Measurements from ENCODE around the gene SLAIN1. TPM values are rescaled to one million over a fixed set of nuclear protein-coding genes. Genes with fewer than 3 reads are reported as not detected.
"Not testable (repeated sequence)": the region's sequence is repeated elsewhere in the genome, so short reads cannot be mapped to it uniquely, and the experiment has no call there.

SLAIN1 gene
- 0.24 TPM in 1 of 2 replicates, not detected in the other for total RNA-seq (2014; rRNA removed; shearing (Covaris generic))

- DNase-seq (ENCODE audit: low spot score): peak; percentile 83
- in situ Hi-C loops (cut with HindIII; ENCODE audit: low sequenced_read_pairs): no loop called here
Measured at GRCh38 chr13:77697217-77698103, at the start of gene SLAIN1. Gene SLAIN1 (plus strand): TSS chr13:77697687. CDS start chr13:77697914, 227 bp downstream.

GRCh38 chr13:77650409-77650808 is 47.1 kb upstream of the SLAIN1 start:
- in situ Hi-C loops (cut with HindIII; ENCODE audit: low sequenced_read_pairs): no loop called here
- DNase-seq (ENCODE audit: low spot score): no peak

GRCh38 chr13:77653301-77653700 is 44.2 kb upstream of the SLAIN1 start:
- DNase-seq (ENCODE audit: low spot score): no peak
- in situ Hi-C loops (cut with HindIII; ENCODE audit: low sequenced_read_pairs): no loop called here

GRCh38 chr13:77660016-77660415 is 37.5 kb upstream of the SLAIN1 start:
- DNase-seq (ENCODE audit: low spot score); in situ Hi-C loops (cut with HindIII; ENCODE audit: low sequenced_read_pairs): not testable (repeated sequence)

- DNase-seq (ENCODE audit: low spot score): no peak
- in situ Hi-C loops (cut with HindIII; ENCODE audit: low sequenced_read_pairs): no loop called here
Measured at GRCh38 chr13:77660841-77661250, 36.6 kb upstream of the SLAIN1 start.

GRCh38 chr13:77662301-77662700 is 35.2 kb upstream of the SLAIN1 start:
- in situ Hi-C loops (cut with HindIII; ENCODE audit: low sequenced_read_pairs); DNase-seq (ENCODE audit: low spot score): not testable (repeated sequence)

- in situ Hi-C loops (cut with HindIII; ENCODE audit: low sequenced_read_pairs); DNase-seq (ENCODE audit: low spot score): not testable (repeated sequence)
Measured at GRCh38 chr13:77662831-77663230, 34.7 kb upstream of the SLAIN1 start.

GRCh38 chr13:77674852-77675251 is 22.6 kb upstream of the SLAIN1 start:
- DNase-seq (ENCODE audit: low spot score): no peak
- in situ Hi-C loops (cut with HindIII; ENCODE audit: low sequenced_read_pairs): no loop called here

GRCh38 chr13:77678691-77679235 is 18.7 kb upstream of the SLAIN1 start:
- in situ Hi-C loops (cut with HindIII; ENCODE audit: low sequenced_read_pairs): no loop called here
- DNase-seq (ENCODE audit: low spot score): no peak

- in situ Hi-C loops (cut with HindIII; ENCODE audit: low sequenced_read_pairs): no loop called here
- no peak for DNase-seq (ENCODE audit: low spot score)
Measured at GRCh38 chr13:77687799-77688198, 9.7 kb upstream of the SLAIN1 start.

- DNase-seq (ENCODE audit: low spot score): peak; percentile 61
- in situ Hi-C loops (cut with HindIII; ENCODE audit: low sequenced_read_pairs): no loop called here
Measured at GRCh38 chr13:77691871-77692270, 5.6 kb upstream of the SLAIN1 start.

GRCh38 chr13:77692746-77693448 is 4.6 kb upstream of the SLAIN1 start:
- in situ Hi-C loops (cut with HindIII; ENCODE audit: low sequenced_read_pairs): no loop called here
- DNase-seq (ENCODE audit: low spot score): peak; percentile 22

GRCh38 chr13:77693449-77693940 is 4.0 kb upstream of the SLAIN1 start:
- peak; percentile 9 for DNase-seq (ENCODE audit: low spot score)
- in situ Hi-C loops (cut with HindIII; ENCODE audit: low sequenced_read_pairs): no loop called here

- in situ Hi-C loops (cut with HindIII; ENCODE audit: low sequenced_read_pairs): no loop called here
- peak; percentile 83 for DNase-seq (ENCODE audit: low spot score)
Measured at GRCh38 chr13:77696006-77696878, 1.2 kb upstream of the SLAIN1 start.

GRCh38 chr13:77696879-77697216 is 639 bp upstream of the SLAIN1 start:
- DNase-seq (ENCODE audit: low spot score): no peak
- in situ Hi-C loops (cut with HindIII; ENCODE audit: low sequenced_read_pairs): no loop called here

- in situ Hi-C loops (cut with HindIII; ENCODE audit: low sequenced_read_pairs): no loop called here
Measured at GRCh38 chr13:77698201-77699058, 943 bp downstream of the SLAIN1 start.

GRCh38 chr13:77699059-77699680 is 1.7 kb downstream of the SLAIN1 start:
- in situ Hi-C loops (cut with HindIII; ENCODE audit: low sequenced_read_pairs): no loop called here
- DNase-seq (ENCODE audit: low spot score): no peak

More at GRCh38 chr13:77698201-77699058, 943 bp downstream of the SLAIN1 start:
- peak; percentile 73 for DNase-seq (ENCODE audit: low spot score)

GRCh38 chr13:77701305-77701704 is 3.8 kb downstream of the SLAIN1 start:
- DNase-seq (ENCODE audit: low spot score): no peak
- in situ Hi-C loops (cut with HindIII; ENCODE audit: low sequenced_read_pairs): no loop called here

Measured in G401 (cell line).